Cardiac fibroblast (primary cell): ENCODE measurements around the gene IQGAP2.

Experiments
- DNase-seq, 2 donors: peaks; one replicate each; pipeline versions ENCODE4 v3.0.0 to v3.0.0-alpha.2; 2010; ENCODE audit warnings: low read depth in 2 of 2
- H3K4me3 ChIP-seq, 2 donors: replicated peaks in 1 of 2; 1 replicate in 1 of 2; 2 replicates in 1 of 2; pipeline ENCODE4 v1.5.1; 2011; ENCODE audit warnings: low read depth in 2 of 2, low read length in 2 of 2, mild to moderate bottlenecking in 2 of 2, moderate library complexity in 1 of 2
- TF ChIP-seq, protein P1 (sequence below): IDR thresholded peaks from one replicate; pipeline ENCODE4 v1.5.1; 2011; ENCODE audit warnings: low read depth, mild to moderate bottlenecking, low read length, inconsistent platforms

Gene IQGAP2

GRCh38 chr5:76378355-76378754 lies 24.7 kb upstream of the IQGAP2 start:
- no peak for DNase-seq
- no peak overlapping the region for H3K4me3 ChIP-seq
- TF ChIP-seq, protein P1, sequence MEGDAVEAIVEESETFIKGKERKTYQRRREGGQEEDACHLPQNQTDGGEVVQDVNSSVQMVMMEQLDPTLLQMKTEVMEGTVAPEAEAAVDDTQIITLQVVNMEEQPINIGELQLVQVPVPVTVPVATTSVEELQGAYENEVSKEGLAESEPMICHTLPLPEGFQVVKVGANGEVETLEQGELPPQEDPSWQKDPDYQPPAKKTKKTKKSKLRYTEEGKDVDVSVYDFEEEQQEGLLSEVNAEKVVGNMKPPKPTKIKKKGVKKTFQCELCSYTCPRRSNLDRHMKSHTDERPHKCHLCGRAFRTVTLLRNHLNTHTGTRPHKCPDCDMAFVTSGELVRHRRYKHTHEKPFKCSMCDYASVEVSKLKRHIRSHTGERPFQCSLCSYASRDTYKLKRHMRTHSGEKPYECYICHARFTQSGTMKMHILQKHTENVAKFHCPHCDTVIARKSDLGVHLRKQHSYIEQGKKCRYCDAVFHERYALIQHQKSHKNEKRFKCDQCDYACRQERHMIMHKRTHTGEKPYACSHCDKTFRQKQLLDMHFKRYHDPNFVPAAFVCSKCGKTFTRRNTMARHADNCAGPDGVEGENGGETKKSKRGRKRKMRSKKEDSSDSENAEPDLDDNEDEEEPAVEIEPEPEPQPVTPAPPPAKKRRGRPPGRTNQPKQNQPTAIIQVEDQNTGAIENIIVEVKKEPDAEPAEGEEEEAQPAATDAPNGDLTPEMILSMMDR: no peak

DNA sequence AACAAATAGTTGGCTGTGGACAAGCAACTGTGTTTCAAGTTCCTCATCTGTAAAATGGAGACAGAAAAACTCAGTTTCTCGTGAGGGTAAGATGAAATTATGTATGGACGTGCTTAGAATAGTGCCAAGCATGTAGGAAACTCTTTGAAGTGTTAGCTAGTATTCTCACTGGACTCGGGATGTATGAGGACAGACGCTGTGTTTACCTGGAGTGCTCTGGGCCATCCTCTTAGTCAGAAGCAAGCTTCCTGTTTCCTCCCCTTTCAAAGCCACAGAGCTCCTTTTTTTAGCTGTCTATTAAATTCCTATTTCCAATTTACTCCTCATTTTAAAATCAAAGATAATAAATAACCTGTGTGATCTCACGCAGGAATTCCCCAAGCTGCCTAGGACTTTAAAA lies 23.8 kb upstream of the IQGAP2 start:
- no peak for DNase-seq
- TF ChIP-seq, protein P1: no peak
- no peak overlapping the region for H3K4me3 ChIP-seq

GRCh38 chr5:76379855-76380254 lies 23.2 kb upstream of the IQGAP2 start:
- TF ChIP-seq, protein P1: no peak
- no peak for DNase-seq
- no peak overlapping the region for H3K4me3 ChIP-seq

- DNase-seq: no peak
- TF ChIP-seq, protein P1: no peak
- H3K4me3 ChIP-seq: no peak overlapping the region
These were observed 22.6 kb upstream of the IQGAP2 start for GRCh38 chr5:76380346-76381066.

GRCh38 chr5:76383126-76383832 lies 19.8 kb upstream of the IQGAP2 start:
- DNase-seq: no peak
- TF ChIP-seq, protein P1: no peak
- H3K4me3 ChIP-seq: no peak overlapping the region

DNA sequence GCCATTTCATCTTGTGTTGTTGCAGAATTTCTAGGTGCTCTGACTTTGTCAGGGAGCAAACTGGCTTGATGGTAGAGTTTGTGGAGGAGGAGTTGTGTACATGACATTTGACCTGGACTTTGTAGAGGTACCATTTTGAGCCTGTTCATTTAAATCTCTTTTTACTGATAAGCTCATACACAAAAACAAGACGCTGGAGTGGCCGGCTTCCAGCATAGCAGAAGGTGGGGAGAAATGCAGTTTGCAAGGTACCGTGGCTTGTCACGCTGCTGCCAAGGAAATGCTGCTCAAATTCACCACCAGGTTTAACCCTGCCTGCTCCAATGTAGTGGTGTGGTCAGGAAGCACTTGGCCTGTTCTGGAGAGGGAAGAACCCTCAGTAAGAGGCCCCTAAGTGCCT lies 18.9 kb upstream of the IQGAP2 start:
- no peak overlapping the region for H3K4me3 ChIP-seq
- DNase-seq: no peak
- TF ChIP-seq, protein P1: no peak
